Measurements from ENCODE around the gene DAZ3. TPM values are rescaled to one million over a fixed set of nuclear protein-coding genes. Genes with fewer than 3 reads are reported as not detected.
"Not testable (repeated sequence)": the region's sequence is repeated elsewhere in the genome, so short reads cannot be mapped to it uniquely, and the experiment has no call there.

Gene DAZ3
- total RNA-seq (not detected), polyA plus RNA-seq (not detected), total RNA-seq (not detected)

DNA sequence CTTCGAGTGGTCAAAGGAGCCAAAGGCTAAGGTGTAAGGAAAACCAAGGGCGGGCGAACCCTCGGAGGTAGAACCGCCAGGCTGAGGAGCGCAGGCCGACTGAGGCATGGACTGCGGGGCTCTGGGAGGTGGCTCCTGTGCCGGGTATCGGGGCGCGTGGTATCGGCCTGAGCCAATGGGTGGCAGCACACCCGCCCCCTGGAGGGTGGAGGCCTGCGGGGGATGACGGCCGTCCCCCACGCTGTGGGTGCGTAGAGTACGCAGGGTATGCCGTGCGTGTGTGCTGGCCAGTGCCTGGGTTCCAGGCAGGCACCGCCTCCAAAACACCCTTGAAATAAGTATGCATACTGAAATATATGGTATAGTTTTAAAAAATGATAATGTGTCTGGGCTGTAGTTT, at the start of gene DAZ3:
DAZ3 (minus strand) TSS at position 101 of the 400 bp plus-strand sequence. CDS start 208 bp downstream, outside the sequence.
- H3K27me3 ChIP-seq (ENCODE audit: control insufficient read depth in 2 of 2, insufficient read depth in 2 of 2, low read length in 2 of 2); H3K9me3 Mint-ChIP-seq; ATAC-seq; H3K4me3 ChIP-seq (ENCODE audit: low read length); H3K4me1 Mint-ChIP-seq; H3K27ac Mint-ChIP-seq; intact Hi-C loops (cut with micrococcal nuclease); H3K27ac ChIP-seq (ENCODE audit: low read depth, low read length); H3K9me3 ChIP-seq (ENCODE audit: control insufficient read depth in 2 of 3, low read length in 3 of 3); H3K36me3 Mint-ChIP-seq; H3K4me3 Mint-ChIP-seq; CTCF ChIA-PET; POLR2A ChIA-PET; H3K27me3 Mint-ChIP-seq; H3K36me3 ChIP-seq (ENCODE audit: control insufficient read depth in 2 of 3, insufficient read depth in 3 of 3, low read length in 3 of 3); DNase-seq; H3K4me1 ChIP-seq (ENCODE audit: control insufficient read depth in 2 of 2, insufficient read depth in 2 of 2, low read length in 2 of 2): not testable (repeated sequence)

- H3K4me1 Mint-ChIP-seq; POLR2A ChIA-PET; H3K27me3 ChIP-seq (ENCODE audit: control insufficient read depth in 2 of 2, insufficient read depth in 2 of 2, low read length in 2 of 2); H3K27me3 Mint-ChIP-seq; H3K9me3 Mint-ChIP-seq; H3K4me3 ChIP-seq (ENCODE audit: low read length); H3K27ac ChIP-seq (ENCODE audit: low read depth, low read length); H3K36me3 Mint-ChIP-seq; CTCF ChIA-PET; H3K4me1 ChIP-seq (ENCODE audit: control insufficient read depth in 2 of 2, insufficient read depth in 2 of 2, low read length in 2 of 2); DNase-seq; H3K9me3 ChIP-seq (ENCODE audit: control insufficient read depth in 2 of 3, low read length in 3 of 3); H3K4me3 Mint-ChIP-seq; H3K27ac Mint-ChIP-seq; intact Hi-C loops (cut with micrococcal nuclease); H3K36me3 ChIP-seq (ENCODE audit: control insufficient read depth in 2 of 3, insufficient read depth in 3 of 3, low read length in 3 of 3); ATAC-seq: not testable (repeated sequence)
Measured at GRCh38 chrY:24833619-24834018, 20.4 kb upstream of the DAZ3 start, which contains the start of gene DAZ4. TSS of gene DAZ4 (plus strand) at chrY:24833919. CDS start at chrY:24834127, 208 bp downstream.

GRCh38 chrY:24825069-24825468, 11.9 kb upstream of the DAZ3 start:
- H3K27me3 ChIP-seq (ENCODE audit: control insufficient read depth in 2 of 2, insufficient read depth in 2 of 2, low read length in 2 of 2); DNase-seq; H3K9me3 ChIP-seq (ENCODE audit: control insufficient read depth in 2 of 3, low read length in 3 of 3); H3K27ac Mint-ChIP-seq; H3K4me1 ChIP-seq (ENCODE audit: control insufficient read depth in 2 of 2, insufficient read depth in 2 of 2, low read length in 2 of 2); H3K4me1 Mint-ChIP-seq; CTCF ChIA-PET; intact Hi-C loops (cut with micrococcal nuclease); H3K9me3 Mint-ChIP-seq; H3K4me3 ChIP-seq (ENCODE audit: low read length); POLR2A ChIA-PET; ATAC-seq; H3K36me3 ChIP-seq (ENCODE audit: control insufficient read depth in 2 of 3, insufficient read depth in 3 of 3, low read length in 3 of 3); H3K27ac ChIP-seq (ENCODE audit: low read depth, low read length); H3K27me3 Mint-ChIP-seq; H3K36me3 Mint-ChIP-seq; H3K4me3 Mint-ChIP-seq: not testable (repeated sequence)

DNA sequence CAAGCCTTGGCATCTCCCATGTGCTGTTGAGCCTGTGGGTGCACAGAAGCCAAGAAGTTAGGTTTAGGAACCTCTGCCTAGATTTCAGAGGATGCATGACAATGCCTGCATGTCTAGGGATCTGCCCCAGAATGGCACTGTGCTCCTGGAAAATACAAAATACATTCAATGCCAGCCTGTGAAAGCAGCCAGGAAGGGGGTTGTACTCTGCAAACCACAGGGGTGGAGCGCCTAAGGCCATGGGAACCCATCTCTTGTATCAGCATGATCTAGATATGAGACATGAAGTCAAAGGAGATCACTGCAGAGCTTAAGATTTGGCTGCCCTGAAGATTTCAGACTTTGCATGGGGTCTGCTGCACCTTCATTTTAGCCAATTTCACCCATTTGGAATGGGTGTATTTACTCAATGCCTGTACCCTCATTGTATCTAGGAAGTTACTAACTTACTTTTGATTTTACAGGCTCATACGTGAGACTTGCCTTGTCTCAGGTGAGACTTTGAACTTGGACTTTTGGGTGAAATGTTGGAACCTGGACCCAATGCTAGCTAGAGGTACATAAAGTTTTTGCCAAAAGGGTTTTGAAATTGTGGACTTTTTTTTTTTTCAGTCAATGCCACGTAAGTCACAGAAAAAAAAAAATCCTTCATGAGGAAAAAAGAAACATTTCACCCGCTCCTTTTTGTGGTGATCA, 11.1 kb upstream of the DAZ3 start:
- H3K4me3 ChIP-seq (ENCODE audit: low read length); POLR2A ChIA-PET; H3K27me3 Mint-ChIP-seq; H3K9me3 ChIP-seq (ENCODE audit: control insufficient read depth in 2 of 3, low read length in 3 of 3); H3K9me3 Mint-ChIP-seq; DNase-seq; ATAC-seq; H3K4me1 ChIP-seq (ENCODE audit: control insufficient read depth in 2 of 2, insufficient read depth in 2 of 2, low read length in 2 of 2); H3K4me3 Mint-ChIP-seq; H3K36me3 ChIP-seq (ENCODE audit: control insufficient read depth in 2 of 3, insufficient read depth in 3 of 3, low read length in 3 of 3); H3K27me3 ChIP-seq (ENCODE audit: control insufficient read depth in 2 of 2, insufficient read depth in 2 of 2, low read length in 2 of 2); H3K27ac ChIP-seq (ENCODE audit: low read depth, low read length); intact Hi-C loops (cut with micrococcal nuclease); H3K36me3 Mint-ChIP-seq; H3K4me1 Mint-ChIP-seq; H3K27ac Mint-ChIP-seq; CTCF ChIA-PET: not testable (repeated sequence)

- H3K27me3 ChIP-seq (ENCODE audit: control insufficient read depth in 2 of 2, insufficient read depth in 2 of 2, low read length in 2 of 2); H3K9me3 ChIP-seq (ENCODE audit: control insufficient read depth in 2 of 3, low read length in 3 of 3); H3K36me3 Mint-ChIP-seq; ATAC-seq; H3K27ac ChIP-seq (ENCODE audit: low read depth, low read length); DNase-seq; H3K36me3 ChIP-seq (ENCODE audit: control insufficient read depth in 2 of 3, insufficient read depth in 3 of 3, low read length in 3 of 3); H3K4me1 Mint-ChIP-seq; POLR2A ChIA-PET; H3K27me3 Mint-ChIP-seq; H3K4me3 ChIP-seq (ENCODE audit: low read length); intact Hi-C loops (cut with micrococcal nuclease); H3K9me3 Mint-ChIP-seq; H3K27ac Mint-ChIP-seq; H3K4me1 ChIP-seq (ENCODE audit: control insufficient read depth in 2 of 2, insufficient read depth in 2 of 2, low read length in 2 of 2); CTCF ChIA-PET; H3K4me3 Mint-ChIP-seq: not testable (repeated sequence)
Measured at GRCh38 chrY:24821836-24822235, 8.6 kb upstream of the DAZ3 start.

Other genes with a start within 250 kb of the DAZ3 start
- not detected for gene BPY2B, start 195.4 kb downstream of the DAZ3 start, total RNA-seq
- gene BPY2B, start 195.4 kb downstream of the DAZ3 start, polyA plus RNA-seq: not detected
- gene DAZ4, start 20.5 kb upstream of the DAZ3 start, total RNA-seq: not detected
- gene DAZ4, start 20.5 kb upstream of the DAZ3 start, polyA plus RNA-seq: not detected
- gene BPY2C, start 238.7 kb upstream of the DAZ3 start, total RNA-seq: not detected
- gene BPY2C, start 238.7 kb upstream of the DAZ3 start, polyA plus RNA-seq: not detected